GM23338 (cell line): ENCODE data around the gene MCM3AP. TPM values are rescaled to one million over a fixed set of nuclear protein-coding genes. Genes with fewer than 3 reads are reported as not detected.

Source experiments
- ATAC-seq: fragments of 200-7000 bp; cut with Tn5 transposase; 3 replicates; pipeline ENCODE4 v1.9.1; 2020
- DNase-seq: peaks from one replicate; pipeline ENCODE4 v3.0.0-alpha.2; 2015; ENCODE audit warnings: low spot score
- H2AFZ ChIP-seq: fragments of 200-600 bp; sonication (generic); 2 replicates; pipeline ENCODE4 v1.8.0; 2016; ENCODE audit warnings: antibody characterized with exemption, mild to moderate bottlenecking, moderate library complexity
- H3F3A ChIP-seq: fragments of 200-600 bp; sonication (generic); replicated peaks from 2 replicates; pipeline ENCODE4 v1.8.0; 2017; ENCODE audit warnings: antibody characterized with exemption, mixed run types, low read depth
- H3K27ac ChIP-seq: fragments of 200-600 bp; sonication (generic); 2 replicates; pipeline ENCODE4 v1.6.1; 2016; ENCODE audit warnings: low read depth
- H3K27me3 ChIP-seq: fragments of 200-600 bp; sonication (generic); 2 replicates; pipeline ENCODE4 v1.8.0; 2016; ENCODE audit warnings: mild to moderate bottlenecking, mixed run types, moderate library complexity; ENCODE audit not compliant: insufficient read depth
- H3K36me3 ChIP-seq: fragments of 200-600 bp; sonication (generic); 2 replicates; pipeline ENCODE4 v1.8.0; 2016; ENCODE audit warnings: mild to moderate bottlenecking; ENCODE audit not compliant: insufficient read depth
- H3K4me1 ChIP-seq: fragments of 200-600 bp; sonication (generic); 2 replicates; pipeline ENCODE4 v1.8.0; 2016; ENCODE audit warnings: mild to moderate bottlenecking, moderate library complexity; ENCODE audit not compliant: insufficient read depth
- H3K4me2 ChIP-seq: fragments of 200-600 bp; sonication (generic); 2 replicates; pipeline ENCODE4 v1.7.1; 2017; ENCODE audit warnings: mixed run types
- H3K4me3 ChIP-seq: fragments of 200-600 bp; sonication (generic); 2 replicates; pipeline ENCODE4 v1.6.1; 2016; ENCODE audit warnings: mixed run types
- H3K79me2 ChIP-seq: fragments of 200-600 bp; sonication (generic); replicated peaks from 2 replicates; pipeline ENCODE4 v1.8.0; 2017; ENCODE audit warnings: mild to moderate bottlenecking; ENCODE audit not compliant: insufficient read depth
- H3K9me2 ChIP-seq: fragments of 200-600 bp; sonication (generic); 2 replicates; pipeline ENCODE4 v1.8.0; 2017; ENCODE audit not compliant: insufficient read depth
- H4K20me1 ChIP-seq: fragments of 200-600 bp; sonication (generic); replicated peaks from 2 replicates; pipeline ENCODE4 v1.8.0; 2017; ENCODE audit warnings: mild to moderate bottlenecking; ENCODE audit not compliant: insufficient read depth
- H3K27ac Mint-ChIP-seq: 2 replicates; pipeline ENCODE4 v1.8.0; 2020; ENCODE audit warnings: inconsistent platforms, mild to moderate bottlenecking, moderate library complexity, mixed read lengths
- H3K27me3 Mint-ChIP-seq: 3 replicates; pipeline ENCODE4 v1.8.0; 2022; ENCODE audit warnings: low read depth, mild to moderate bottlenecking, moderate library complexity, mixed read lengths, inconsistent platforms; ENCODE audit not compliant: insufficient read depth, poor library complexity
- H3K36me3 Mint-ChIP-seq: 3 replicates; pipeline ENCODE4 v1.8.0; 2021; ENCODE audit warnings: low read depth, mild to moderate bottlenecking, inconsistent platforms, moderate library complexity, mixed read lengths
- H3K4me1 Mint-ChIP-seq: 3 replicates; pipeline ENCODE4 v1.8.0; 2020; ENCODE audit warnings: mild to moderate bottlenecking, inconsistent platforms, mixed read lengths
- H3K4me3 Mint-ChIP-seq: 3 replicates; pipeline ENCODE4 v1.8.0; 2021; ENCODE audit warnings: moderate library complexity, mild to moderate bottlenecking, inconsistent platforms, mixed read lengths
- H3K9me3 Mint-ChIP-seq: 3 replicates; pipeline ENCODE4 v1.8.0; 2020; ENCODE audit warnings: moderate library complexity, mild to moderate bottlenecking, inconsistent platforms, mixed read lengths
- CREB1 ChIP-seq: fragments of 250-450 bp; sonication (Bioruptor Pico); IDR thresholded peaks from 2 replicates; pipeline ENCODE4 v1.5.0; 2020; ENCODE audit warnings: low read depth, mild to moderate bottlenecking, moderate library complexity
- CTCF ChIP-seq, 2 experiments: fragments of 200-600 bp in 1 of 2; sonication (generic) in 1 of 2; conservative IDR thresholded peaks; 2 replicates each; pipeline versions ENCODE4 v1.5.1 to v1.6.1; 2016 to 2017; ENCODE audit warnings: antibody characterized with exemption in 2 of 2, low read depth in 2 of 2, mild to moderate bottlenecking in 2 of 2, moderate library complexity in 1 of 2
- ETS1 ChIP-seq: IDR thresholded peaks from 2 replicates; pipeline ENCODE4 v1.6.1; 2016; ENCODE audit warnings: antibody characterized with exemption
- EZH2 ChIP-seq: fragments of 200-600 bp; sonication (generic); IDR thresholded peaks from one replicate; pipeline ENCODE4 v1.8.0; 2017; ENCODE audit warnings: antibody characterized with exemption, mild to moderate bottlenecking, low read depth; ENCODE audit not compliant: unreplicated experiment
- EZH2phosphoT487 ChIP-seq: fragments of 200-600 bp; sonication (generic); IDR thresholded peaks from one replicate; pipeline ENCODE4 v1.8.1; 2018; ENCODE audit warnings: antibody characterized with exemption; ENCODE audit not compliant: unreplicated experiment
- JUNB ChIP-seq: IDR thresholded peaks from one replicate; pipeline ENCODE4 v1.6.1; 2016; ENCODE audit warnings: antibody characterized with exemption; ENCODE audit not compliant: unreplicated experiment
- NANOG ChIP-seq: IDR thresholded peaks from 2 replicates; pipeline ENCODE4 v1.6.1; 2016; ENCODE audit warnings: antibody characterized with exemption, borderline replicate concordance
- POLR2AphosphoS5 ChIP-seq: IDR thresholded peaks from 2 replicates; pipeline ENCODE4 v1.6.1; 2016; ENCODE audit warnings: antibody characterized with exemption, low read depth
- REST ChIP-seq: IDR thresholded peaks from one replicate; pipeline ENCODE4 v1.6.1; 2018; ENCODE audit warnings: antibody characterized with exemption; ENCODE audit not compliant: unreplicated experiment
- STAT1 ChIP-seq: IDR thresholded peaks from one replicate; pipeline ENCODE4 v1.6.1; 2016; ENCODE audit warnings: antibody characterized with exemption; ENCODE audit not compliant: unreplicated experiment
- ZNF331 ChIP-seq: fragments of 250-450 bp; sonication (Bioruptor Pico); IDR thresholded peaks from 2 replicates; pipeline ENCODE4 v1.5.0; 2020; ENCODE audit warnings: low read depth, mild to moderate bottlenecking, moderate library complexity
- ZNF462 ChIP-seq: fragments of 250-450 bp; sonication (Bioruptor Pico); IDR thresholded peaks from 2 replicates; pipeline ENCODE4 v1.5.0; 2020; ENCODE audit warnings: mild to moderate bottlenecking, moderate library complexity
- polyA plus RNA-seq: library from polyadenylated mRNA; unstranded; fragments of >200 nt; fragmentation: Nextera tagmentation; extraction: Ambion mirVana; gene quantifications from 2 replicates; pipeline ENCODE4 v1.2.1, GENCODE V29; 2016
- total RNA-seq: library from RNA; depleted of rRNA; stranded (reverse); fragments of >200 nt; shearing (Covaris generic); gene quantifications from 2 replicates; pipeline ENCODE4 v1.2.3, GENCODE V29; 2014

Gene MCM3AP
- total and polyA plus RNA-seq, 2 experiments from 2014 or later: 39.2 to 123 TPM

GRCh38 chr21:46273341-46273740 lies 12.1 kb downstream of the MCM3AP start:
- H3K79me2 ChIP-seq: no peaks in the 10 kb centered on the region
- no peak for DNase-seq
- peaks cover 69% of the 10 kb centered on the region for H3K36me3 ChIP-seq
- H3K4me2 ChIP-seq: no peak overlapping the region
- Mint-ChIP-seq H3K4me1 (no peaks in the 10 kb centered on the region; the same call in 2 of the 3 replicates), H3K9me3 (no peaks in the 10 kb centered on the region), H3K27me3 (peaks cover 5% of the 10 kb centered on the region), H3K4me3 (no peak overlapping the region), H3K36me3 (peaks cover 72% of the 10 kb centered on the region), H3K27ac (no peak overlapping the region)
- no peaks in the 10 kb centered on the region for H3F3A ChIP-seq
- TF ChIP-seq ZNF331 (CRISPR knock-in tag) (no peak), POLR2AphosphoS5 (no peak), EZH2 (no peak), CTCF (conservative IDR thresholded peaks at IDR 0.05; ENCODE audit: low read depth in 2 of 2) (no peak), ZNF462 (CRISPR knock-in tag) (no peak), JUNB (no peak), REST (no peak), CREB1 (CRISPR knock-in tag) (no peak), NANOG (no peak), STAT1 (no peak), ETS1 (no peak), EZH2phosphoT487 (no peak)
- no peak overlapping the region for H2AFZ ChIP-seq
- H4K20me1 ChIP-seq: peaks cover 18% of the 10 kb centered on the region
- no peaks in the 10 kb centered on the region for H3K9me2 ChIP-seq
- no peak for ATAC-seq
- no peaks in the 10 kb centered on the region for H3K4me1 ChIP-seq
- no peak overlapping the region for H3K4me3 ChIP-seq
- no peaks in the 10 kb centered on the region for H3K27me3 ChIP-seq
- H3K27ac ChIP-seq: no peak overlapping the region
